ENCODE results near the gene PDIA5.

Gene PDIA5

DNA sequence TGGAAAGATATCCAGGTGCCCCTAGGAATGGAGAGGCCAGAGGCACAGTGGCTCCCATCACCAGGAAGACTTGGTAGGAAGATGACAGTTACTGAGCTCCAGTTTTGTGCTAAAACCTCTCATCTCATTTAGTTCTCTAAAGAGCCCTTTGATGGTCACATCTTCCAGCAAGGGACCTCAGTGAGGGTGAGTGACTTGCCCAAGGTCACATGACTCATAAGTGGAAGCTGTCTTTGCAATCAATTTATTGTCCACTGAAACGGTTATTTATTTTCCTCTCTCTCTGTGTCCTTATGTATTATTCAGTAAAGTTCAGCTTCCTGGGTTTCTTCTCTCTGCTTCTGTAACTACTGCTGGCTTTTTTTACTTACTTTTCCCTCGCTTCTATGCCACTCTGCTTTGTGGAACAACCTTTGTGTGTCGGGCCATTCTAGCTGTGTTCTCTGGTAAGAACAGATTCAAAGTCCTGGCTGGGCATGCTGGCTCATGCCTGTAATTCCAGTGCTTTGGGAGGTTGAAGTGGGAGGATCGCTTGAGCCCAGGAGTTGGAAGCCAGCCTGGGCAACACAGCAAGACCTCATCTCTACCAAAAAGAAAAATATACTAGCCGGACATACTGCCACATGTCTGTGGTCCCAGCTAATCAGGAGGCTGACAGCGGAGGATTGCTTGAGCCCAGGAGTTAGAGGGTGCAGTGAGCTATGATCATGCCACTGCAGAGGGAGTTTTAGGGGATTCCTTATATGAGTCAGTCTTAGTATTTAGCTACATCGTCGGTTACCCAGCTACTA lies 55.9 kb downstream of the PDIA5 start:
- peak; percentile 8 for DNase-seq

GRCh38 chr3:123123716-123124616 lies 57.1 kb downstream of the PDIA5 start:
- no peak for DNase-seq

GRCh38 chr3:123124971-123125370 lies 58.1 kb downstream of the PDIA5 start:
- DNase-seq: no peak

GRCh38 chr3:123126031-123126430 lies 59.2 kb downstream of the PDIA5 start:
- no peak for DNase-seq

DNA sequence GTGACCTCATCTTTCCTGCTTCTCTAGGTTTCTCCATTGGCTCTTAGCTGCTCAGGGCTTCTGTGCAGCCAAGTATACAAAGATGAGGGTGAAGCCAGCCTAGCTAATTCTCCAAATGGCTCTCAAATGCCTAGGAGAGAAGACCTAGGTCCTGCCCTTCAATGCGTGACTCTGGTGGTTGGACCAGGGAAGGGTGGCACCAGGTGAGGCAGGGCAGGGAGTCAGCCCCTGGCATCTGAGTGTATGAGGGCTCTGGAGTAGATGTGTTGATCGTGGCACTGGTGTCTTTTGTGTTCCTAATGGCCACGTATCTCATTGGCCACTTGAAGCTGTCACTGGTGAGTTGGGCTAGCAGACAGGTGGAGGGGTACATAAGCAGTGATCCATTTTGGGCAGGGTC lies 59.8 kb downstream of the PDIA5 start:
- no peak for DNase-seq

DNA sequence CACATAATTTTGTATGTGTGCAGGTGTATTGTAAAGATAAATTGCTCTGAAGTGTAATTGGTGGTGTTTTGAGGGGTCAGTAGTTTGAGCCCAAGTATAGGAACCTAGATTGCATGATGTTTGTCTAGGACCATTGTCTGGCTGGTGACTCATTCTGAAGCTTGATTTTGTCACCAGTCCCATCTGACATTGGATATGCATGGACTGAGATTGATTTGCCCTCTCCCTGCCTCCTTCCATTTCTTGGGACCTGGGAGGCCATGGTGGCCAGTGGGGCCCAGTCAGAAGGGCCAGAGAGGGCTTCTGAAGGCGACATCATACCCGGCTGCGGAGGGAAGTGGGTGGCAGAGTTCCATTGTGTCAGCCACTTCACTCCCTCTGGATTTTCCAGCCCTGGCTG lies 62.3 kb downstream of the PDIA5 start:
- DNase-seq: no peak

DNA sequence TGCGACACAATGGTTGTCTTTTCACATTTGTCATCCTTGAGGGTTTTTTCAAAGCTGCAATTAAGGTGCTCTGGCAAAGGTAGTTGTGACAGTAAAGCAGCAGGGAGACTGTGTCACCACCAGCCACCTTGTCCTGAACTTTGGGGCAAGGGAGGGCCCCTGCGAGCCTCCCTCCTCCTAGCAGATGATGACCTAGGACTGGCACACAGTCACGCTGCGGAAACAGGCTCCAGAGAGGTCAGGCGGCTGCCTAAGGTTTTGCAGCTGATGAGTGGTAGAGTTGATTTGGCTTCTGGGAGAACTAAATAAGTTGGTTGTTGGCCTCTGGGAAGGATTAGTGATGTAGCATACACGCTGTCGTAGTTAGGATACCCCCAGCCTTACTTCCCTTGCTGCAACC lies 62.7 kb downstream of the PDIA5 start:
- no peak for DNase-seq

DNA sequence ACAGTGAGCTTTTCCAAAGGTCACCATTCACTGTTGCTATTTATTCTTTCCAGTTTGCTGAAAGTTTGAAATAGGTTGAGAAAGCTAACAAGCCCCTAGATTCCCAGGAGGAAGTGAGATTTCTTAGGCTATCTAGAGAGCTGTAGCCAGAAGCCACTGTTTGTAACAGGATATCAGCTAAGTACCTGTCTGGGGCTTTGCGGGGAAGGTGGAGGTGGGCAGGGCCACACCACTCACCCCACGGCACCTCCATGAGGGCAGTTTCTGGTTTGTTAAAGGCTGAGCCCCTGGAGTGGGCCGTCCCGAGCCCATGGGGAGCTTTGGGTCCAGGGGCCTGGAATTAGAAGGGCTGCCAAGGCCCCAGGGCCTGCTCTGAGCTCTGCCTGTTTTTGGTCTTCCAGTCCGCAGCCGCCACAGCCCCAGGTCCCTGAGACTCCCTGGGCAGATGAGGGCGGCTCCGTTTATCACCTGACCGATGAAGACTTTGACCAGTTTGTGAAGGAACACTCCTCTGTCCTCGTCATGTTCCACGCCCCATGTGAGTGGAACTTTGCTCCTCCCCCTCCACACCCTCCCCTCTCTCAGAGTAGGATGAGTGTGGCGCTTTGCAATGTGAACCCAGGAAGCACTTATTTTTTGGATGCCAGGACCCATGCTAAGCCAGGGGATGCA lies 63.4 kb downstream of the PDIA5 start:
- DNase-seq: no peak

GRCh38 chr3:123134671-123135070 lies 67.8 kb downstream of the PDIA5 start:
- DNase-seq: no peak

DNA sequence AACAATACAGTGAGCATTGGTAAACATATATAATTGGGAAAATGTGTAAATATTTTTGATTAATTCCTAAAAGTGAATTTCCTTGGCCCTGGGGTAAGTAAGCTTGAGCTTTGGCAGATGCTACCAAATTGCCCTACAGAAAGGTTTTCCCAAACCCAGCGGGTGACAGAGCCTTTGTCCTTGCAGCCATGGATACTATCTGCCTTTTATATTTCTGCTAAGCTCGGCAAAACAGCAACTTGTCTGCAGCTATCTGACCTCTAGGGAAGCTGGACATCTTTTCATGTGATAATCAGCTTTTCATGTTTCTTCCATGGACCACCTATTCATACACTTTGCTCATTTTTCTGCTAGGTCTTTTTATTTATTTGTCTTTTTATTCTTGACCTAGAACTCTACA lies 70.2 kb downstream of the PDIA5 start:
- no peak for DNase-seq

GRCh38 chr3:123138839-123139444 lies 72.1 kb downstream of the PDIA5 start:
- no peak for DNase-seq

GRCh38 chr3:123139522-123139921 lies 72.7 kb downstream of the PDIA5 start:
- no peak for DNase-seq

DNA sequence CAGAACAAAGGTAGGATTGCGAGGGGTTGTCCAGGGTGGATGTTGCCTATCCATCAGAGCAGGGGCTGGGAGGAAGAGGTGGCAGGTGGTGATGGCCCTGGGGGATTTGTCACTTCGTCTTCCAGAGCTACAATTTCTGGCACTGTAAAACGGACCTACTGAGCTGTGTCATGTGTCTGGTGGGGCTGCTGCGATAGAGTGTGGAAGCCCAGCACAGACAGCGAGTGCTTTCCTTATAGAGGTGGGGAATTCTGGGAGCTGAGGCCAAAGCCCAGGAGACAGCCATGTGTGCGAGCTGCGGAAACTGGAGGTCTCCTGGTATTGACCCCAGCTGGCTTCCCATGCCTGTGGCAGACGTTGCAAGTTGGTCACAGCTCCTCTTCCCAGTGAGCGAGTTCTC lies 73.7 kb downstream of the PDIA5 start:
- no peak for DNase-seq

- no peak for DNase-seq
Measured at GRCh38 chr3:123141276-123141675, 74.5 kb downstream of the PDIA5 start.

DNA sequence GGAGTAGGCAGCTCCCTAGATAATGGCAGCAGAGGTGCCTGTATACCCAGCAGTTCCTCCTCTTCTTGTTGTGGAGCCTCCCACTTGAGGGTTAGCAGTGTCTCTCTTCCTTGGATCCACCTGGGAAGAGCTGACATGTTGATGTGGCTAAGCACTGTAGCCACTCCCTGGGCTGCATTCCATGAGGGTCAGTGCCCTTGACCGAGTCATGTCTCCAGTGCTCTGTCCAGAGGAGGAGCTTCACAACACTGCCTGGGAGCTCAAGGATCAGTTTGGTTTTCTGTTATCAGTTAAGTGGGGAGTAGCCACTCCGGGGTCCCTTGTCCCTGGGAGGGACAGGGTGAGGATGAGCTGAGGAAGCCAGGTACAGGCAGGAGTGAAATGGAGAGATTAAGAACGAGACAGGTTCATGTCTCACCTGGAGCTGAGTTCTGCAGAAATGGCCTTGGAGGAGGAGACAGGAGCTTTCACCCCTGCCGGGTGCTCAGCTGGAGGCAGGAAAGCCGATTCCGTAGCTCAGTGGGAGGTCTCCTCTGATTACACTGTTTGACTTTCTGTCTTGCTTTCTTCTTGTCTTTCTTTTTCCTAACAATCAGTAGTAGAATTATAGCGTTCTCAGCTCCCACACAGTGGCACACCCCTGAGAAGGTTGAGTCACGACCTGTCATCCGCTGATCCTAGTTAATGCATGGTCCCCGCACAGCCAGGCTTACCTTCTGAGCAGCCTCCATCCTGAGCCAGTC lies 77.0 kb downstream of the PDIA5 start:
- no peak for DNase-seq

DNA sequence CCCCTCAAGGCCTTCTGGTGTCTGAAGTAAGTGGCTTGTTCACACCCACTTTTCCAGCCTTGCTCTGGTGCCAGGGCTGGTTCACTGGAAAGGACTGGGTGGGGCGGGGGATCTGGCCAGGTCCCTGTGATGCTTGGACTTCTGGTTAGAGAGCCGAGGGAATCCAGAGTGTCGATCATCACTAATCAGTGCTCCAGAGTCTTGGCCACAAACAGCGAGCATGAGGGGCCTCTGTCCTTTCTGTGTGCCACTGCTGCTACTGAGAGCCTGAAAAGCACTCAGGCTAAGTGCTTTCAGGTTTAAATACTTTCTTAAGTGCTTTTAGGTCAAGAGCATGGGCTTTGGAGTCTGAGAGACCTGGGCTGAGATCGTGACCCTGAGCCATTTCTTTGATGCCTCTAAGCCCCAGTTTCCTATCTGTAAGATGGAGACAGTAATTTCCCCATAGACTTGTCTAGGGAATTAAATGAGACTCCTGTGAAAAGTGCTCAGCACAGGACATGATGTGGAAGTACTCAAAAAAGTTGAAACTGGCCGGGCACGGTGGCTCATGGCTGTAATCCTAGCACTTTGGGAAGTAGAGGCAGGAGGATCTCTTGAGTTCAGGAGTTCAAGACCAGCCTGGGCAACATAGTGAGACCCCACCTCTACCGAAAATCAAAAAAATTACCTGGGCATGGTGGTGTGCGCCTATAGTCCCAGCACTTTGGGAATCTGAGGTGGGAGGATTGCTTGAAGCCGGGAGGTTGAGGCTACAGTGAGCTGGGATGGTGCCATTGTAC lies 81.1 kb downstream of the PDIA5 start:
- no peak for DNase-seq

DNA sequence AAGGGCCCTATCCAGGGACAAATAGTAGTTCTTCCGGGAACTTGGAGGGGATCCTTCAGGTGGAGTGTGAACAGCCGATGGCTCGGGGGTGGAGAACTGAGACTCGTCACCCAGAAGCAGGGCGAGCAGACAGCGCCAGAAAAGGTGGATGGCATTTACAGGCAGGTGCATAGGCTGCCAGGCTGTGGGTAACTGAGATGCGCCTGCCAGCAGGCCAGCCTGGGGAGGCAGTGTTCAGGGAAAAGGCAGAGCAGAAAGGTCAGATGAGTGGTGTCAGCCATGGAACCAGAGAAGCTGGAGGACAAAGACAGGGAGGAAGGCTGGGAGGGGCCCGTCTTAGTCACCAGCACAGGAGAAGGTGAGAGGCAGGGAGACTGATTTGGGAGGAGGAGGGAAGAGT lies 81.9 kb downstream of the PDIA5 start:
- DNase-seq: no peak

- DNase-seq: no peak
Measured at GRCh38 chr3:123149525-123149924, 82.7 kb downstream of the PDIA5 start.

- no peak for DNase-seq
Measured at GRCh38 chr3:123150449-123151215, 83.8 kb downstream of the PDIA5 start.

GRCh38 chr3:123151251-123151705 lies 84.5 kb downstream of the PDIA5 start:
- no peak for DNase-seq

Data from suppressor macrophage treated with lipopolysaccharide for 4 hours (primary cell).